Umbilical cord (tissue), 2 donors: ENCODE data around the gene ZNF417. TPM values are rescaled to one million over a fixed set of nuclear protein-coding genes. Genes with fewer than 3 reads are reported as not detected.
A peak's percentile ranks its signal among the peaks of the same experiment; 100 is the strongest.
"Not testable (repeated sequence)": the region's sequence is repeated elsewhere in the genome, so short reads cannot be mapped to it uniquely, and the experiment has no call there.

Experiments used
- DNase-seq: peaks from one replicate; pipeline ENCODE4 v3.0.0-alpha.2; 2015; ENCODE audit warnings: low spot score
- total RNA-seq: library from RNA; depleted of rRNA; stranded (reverse); fragments of >200 nt; gene quantifications from one replicate; pipeline ENCODE4 v1.2.3, GENCODE V29; 2014; ENCODE audit warnings: low replicate concordance; ENCODE audit not compliant: insufficient read depth

Gene ZNF417
- total RNA-seq, 1 donor from 2014 or later, result 29.1 TPM

DNA sequence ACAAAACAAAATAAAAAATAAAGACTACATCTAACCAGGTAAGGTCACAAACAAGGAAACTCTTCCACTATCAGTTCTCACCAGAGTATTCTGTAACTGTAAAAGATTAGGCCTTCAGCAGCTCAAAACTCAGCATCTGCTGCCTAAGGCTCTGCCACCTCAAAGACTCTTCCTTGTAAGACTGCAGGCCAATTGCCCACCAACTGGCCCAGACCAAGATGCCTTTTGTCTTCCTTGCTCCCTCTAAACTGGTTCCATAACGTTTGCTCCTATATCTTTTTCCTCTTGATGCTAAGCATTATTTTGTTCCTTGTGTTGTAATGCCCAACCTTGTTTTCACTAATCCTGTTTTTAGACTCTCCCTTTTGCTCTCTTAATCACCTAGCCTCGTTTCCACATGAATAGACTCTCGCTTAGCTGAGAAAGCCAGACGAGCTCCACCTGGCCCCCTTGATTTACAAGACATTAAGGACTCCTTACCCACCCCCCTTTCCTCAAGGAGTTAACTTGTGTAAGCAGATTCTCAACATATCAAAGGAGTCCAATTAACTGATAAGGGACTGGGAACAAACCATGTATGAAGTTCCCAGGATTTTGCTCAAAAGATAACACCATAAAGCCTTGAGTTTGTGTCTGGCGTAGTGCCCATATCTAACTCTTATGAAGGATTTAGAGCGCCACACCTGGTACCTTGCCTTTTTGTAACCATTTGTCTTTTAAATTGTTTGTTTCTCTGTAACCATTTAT is 29.0 kb downstream of the ZNF417 start:
- DNase-seq, result peak; percentile 44

DNA sequence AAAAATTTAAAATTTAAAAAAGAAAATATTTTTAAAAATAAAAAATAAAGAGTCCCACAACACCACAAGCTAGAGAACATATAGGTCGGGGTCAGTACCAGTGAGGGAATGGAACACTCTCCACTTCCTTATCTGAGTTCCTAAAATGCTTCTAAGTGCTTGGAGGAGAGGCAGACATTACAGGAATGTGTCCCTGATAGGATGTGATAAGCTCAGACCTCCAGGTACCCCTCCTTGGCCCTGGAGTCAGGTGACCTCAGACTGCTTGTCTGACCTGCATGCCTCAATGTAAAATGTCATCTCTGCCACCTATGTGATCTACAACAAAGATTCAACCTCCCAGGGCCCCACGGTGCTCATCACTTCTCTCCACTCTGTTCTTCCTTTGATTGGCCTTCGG is 30.3 kb downstream of the ZNF417 start:
- no peak for DNase-seq

DNA sequence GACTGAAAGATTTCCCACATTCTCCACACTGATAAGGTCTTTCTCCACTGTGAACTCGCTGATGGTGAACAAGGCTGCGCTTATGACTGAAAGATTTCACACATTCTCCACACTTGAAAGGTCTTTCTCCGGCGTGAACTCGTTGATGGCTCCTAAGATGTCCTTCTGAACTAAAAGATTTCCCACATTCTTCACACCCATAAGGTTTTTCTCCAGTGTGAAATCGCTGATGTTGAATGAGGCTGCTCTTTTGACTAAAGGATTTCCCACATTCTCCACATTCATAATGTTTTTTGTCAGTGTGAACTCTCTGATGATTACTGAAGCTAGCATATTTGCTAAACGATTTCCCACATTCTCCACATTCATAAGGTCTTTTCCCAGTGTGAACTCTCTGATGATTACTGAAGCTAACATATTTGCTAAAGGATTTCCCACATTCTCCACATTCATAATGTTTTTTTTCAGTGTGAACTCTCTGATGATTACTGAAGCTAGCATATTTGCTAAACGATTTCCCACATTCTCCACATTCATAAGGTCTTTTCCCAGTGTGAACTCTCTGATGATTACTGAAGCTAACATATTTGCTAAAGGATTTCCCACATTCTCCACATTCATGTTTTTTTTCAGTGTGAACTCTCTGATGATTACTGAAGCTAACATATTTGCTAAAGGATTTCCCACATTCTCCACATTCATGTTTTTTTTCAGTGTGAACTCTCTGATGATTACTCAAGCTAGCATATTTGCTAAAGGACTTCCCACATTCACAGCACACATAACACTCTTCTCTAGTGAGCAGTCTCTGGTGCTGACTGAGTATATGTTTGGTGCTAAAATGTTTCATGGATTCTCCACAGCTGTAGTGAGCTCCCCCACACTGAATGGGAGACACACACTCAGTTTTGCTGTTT is 42.3 kb downstream of the ZNF417 start:
- not testable (repeated sequence) for DNase-seq

DNA sequence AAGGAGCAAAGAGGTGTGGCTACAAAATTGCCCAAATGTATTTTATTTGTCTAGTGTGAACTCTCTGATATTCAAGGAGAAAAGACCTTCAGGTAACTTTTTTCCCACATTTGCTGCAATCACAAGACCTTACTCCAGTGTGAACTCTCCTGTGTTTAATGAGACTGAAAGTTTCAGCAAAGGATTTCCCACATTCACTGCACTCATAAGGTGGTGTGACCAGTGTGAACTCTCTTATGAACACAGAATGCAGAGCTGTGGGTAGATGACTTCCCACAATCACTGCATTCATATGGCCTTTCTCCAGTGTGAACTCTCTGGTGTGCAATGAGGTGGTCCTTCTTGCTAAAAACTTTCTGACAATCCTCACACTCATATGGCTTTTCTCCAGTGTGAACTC is 43.9 kb downstream of the ZNF417 start:
- DNase-seq, result no peak

DNA sequence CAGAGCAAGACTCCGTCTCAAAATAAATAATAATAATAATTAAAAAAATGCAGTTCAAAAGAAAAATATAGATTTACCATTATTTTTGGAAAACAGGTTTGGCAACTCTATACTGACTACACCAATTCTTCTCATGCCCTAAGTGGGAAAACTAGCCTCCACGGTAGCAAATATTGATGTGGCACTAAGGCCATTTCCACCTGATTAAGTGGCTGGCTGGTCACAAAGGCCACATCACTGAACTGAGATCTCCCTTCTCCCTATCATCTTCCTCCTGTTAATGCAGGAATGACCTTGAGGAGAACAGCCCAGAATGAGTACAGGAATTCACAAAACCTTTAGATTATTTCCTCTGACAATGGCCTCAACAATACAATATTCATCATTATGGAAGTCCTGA is 46.2 kb downstream of the ZNF417 start:
- DNase-seq, result no peak

DNA sequence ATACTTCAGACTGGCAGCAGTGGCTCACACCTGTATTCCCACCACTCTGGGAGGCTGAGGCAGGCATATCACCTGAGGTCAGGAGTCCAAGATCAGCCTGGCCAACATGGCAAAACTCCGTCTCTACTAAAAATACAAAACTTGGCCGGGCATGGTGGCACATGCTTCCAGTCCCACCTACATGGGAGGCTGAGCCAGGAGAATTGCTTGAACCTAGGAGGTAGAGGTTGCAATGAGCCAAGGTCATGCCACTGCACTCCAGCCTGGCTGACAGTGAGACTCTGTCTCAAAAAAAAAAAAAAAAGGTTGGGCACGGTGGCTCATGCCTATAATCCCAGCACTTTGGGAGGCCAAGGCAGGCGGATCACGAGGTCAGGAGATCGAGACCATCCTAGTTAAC is 46.7 kb downstream of the ZNF417 start:
- not testable (repeated sequence) for DNase-seq

DNA sequence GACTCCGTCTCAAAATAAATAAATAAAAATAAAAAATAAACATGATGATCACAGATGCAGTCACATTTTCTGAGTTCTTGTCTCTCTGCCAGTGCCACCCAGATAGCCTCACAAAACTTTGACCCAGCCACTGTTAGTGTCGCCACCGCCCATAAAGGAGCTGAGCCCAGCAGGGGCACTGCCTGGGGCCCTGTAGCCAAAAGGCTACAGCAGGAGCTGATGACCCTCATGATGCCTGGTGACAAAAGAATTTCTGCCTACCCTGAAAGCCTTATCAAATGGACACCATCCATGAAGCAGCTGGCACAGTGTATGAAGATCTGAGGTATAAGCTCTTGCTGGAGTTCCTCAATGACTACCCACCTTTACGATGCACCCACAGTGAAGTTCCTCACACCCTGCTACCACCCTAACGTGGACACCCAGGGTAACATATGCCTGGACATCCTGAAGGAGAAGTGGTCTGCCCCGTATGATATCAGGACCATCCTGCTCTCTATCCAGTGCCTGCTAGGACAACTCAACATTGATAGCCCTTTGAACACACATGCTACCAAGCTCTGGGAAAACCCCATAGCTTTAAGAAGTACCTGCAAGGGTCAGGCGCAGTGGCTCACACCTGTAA is 48.4 kb downstream of the ZNF417 start:
- DNase-seq, result no peak

Other genes starting within 250 kb of the ZNF417 start
- not detected for gene ZSCAN4, start 247.7 kb downstream of the ZNF417 start, total RNA-seq
- gene ZNF551, start 234.6 kb downstream of the ZNF417 start, total RNA-seq, result 13.0 TPM
- 8.2 TPM for gene ZNF154, start 207.4 kb downstream of the ZNF417 start, total RNA-seq
- gene ZNF671, start 189.0 kb downstream of the ZNF417 start, total RNA-seq, result 10.4 TPM
- gene ZNF776, start 169.8 kb downstream of the ZNF417 start, total RNA-seq, result 25.8 TPM
- 19.3 TPM for gene ZNF586, start 146.9 kb downstream of the ZNF417 start, total RNA-seq
- gene ZNF552, start 101.7 kb downstream of the ZNF417 start, total RNA-seq, result 3.1 TPM
- 29.1 TPM for gene ZNF587B, start 86.3 kb downstream of the ZNF417 start, total RNA-seq
- gene ZNF587, start 66.7 kb downstream of the ZNF417 start, total RNA-seq, result 27.0 TPM
- gene ZNF814, start 27.6 kb downstream of the ZNF417 start, total RNA-seq, result 20.0 TPM
- gene ZNF418, start 18.8 kb upstream of the ZNF417 start, total RNA-seq, result 21.2 TPM
- 14.0 TPM for gene ZNF256, start 31.1 kb upstream of the ZNF417 start, total RNA-seq
- not detected for gene C19orf18, start 57.9 kb upstream of the ZNF417 start, total RNA-seq
- 64.8 TPM for gene ZNF606, start 86.2 kb upstream of the ZNF417 start, total RNA-seq
- gene ZSCAN1, start 117.4 kb upstream of the ZNF417 start, total RNA-seq, result 0.24 TPM
- gene ZNF135, start 142.7 kb upstream of the ZNF417 start, total RNA-seq, result 8.9 TPM
- 46.2 TPM for gene ZSCAN18, start 181.6 kb upstream of the ZNF417 start, total RNA-seq
- 11.8 TPM for gene ZNF329, start 234.2 kb upstream of the ZNF417 start, total RNA-seq